GM08714 (cell line): ENCODE data around the gene SNRNP27.
"Not testable (repeated sequence)": the region's sequence is repeated elsewhere in the genome, so short reads cannot be mapped to it uniquely, and the experiment has no call there.

Source experiments
- H3K4me3 ChIP-seq: fragments of 200-500 bp; sonication (Bioruptor generic); 2 replicates; pipeline ENCODE4 v1.5.1; 2014; ENCODE audit warnings: mild to moderate bottlenecking, low read length, inconsistent platforms
- ZNF274 ChIP-seq: IDR thresholded peaks from 2 replicates; pipeline ENCODE4 v1.6.1; 2012; ENCODE audit warnings: mild to moderate bottlenecking, low read depth, low read length

The SNRNP27 gene, protein sequence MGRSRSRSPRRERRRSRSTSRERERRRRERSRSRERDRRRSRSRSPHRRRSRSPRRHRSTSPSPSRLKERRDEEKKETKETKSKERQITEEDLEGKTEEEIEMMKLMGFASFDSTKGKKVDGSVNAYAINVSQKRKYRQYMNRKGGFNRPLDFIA

DNA sequence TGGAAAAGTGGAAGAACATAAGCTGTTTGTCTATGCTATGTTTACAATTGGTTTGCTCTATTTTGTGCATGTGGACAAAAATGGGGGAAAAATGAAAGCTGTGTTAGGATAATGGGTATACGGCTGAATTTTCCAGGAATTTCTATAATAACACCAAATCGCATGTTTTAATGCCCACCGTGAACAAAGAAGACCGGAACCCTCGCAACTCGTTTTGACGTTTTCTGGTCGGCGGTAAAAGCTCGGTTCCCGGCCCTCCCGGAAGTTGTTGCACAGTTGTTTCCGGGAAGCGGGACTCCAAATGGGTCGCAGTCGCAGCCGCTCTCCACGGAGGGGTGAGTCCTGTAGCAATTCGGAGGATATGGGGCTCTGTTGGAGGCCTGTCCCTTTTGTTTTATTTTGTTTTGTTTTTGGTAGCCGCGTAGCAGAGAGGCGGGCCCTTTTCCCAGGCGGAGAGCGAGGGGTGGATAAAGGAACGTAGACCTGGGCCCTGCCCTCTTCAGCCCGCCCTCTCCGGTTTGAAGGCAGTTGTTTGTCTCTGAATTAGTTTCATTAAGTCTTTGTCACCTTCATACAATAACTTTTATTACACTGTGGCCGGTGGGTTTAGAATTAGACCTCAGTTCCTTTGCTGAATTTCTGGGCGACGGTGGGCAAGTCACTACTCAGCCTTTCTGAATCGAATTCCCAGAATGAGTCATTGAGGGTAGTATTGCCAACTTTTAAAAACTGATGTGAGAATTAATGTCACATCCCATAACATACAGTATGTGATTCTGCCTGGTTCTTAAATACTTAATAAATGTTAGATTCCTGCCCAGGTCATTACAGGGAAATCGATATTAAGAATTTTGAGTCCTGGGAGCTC lies at the start of gene SNRNP27:
TSS of gene SNRNP27 (plus strand) at position 273 of the 868 bp plus-strand sequence. CDS start at position 302, 29 bp downstream.
- TF ChIP-seq ZNF274 = no peak

DNA sequence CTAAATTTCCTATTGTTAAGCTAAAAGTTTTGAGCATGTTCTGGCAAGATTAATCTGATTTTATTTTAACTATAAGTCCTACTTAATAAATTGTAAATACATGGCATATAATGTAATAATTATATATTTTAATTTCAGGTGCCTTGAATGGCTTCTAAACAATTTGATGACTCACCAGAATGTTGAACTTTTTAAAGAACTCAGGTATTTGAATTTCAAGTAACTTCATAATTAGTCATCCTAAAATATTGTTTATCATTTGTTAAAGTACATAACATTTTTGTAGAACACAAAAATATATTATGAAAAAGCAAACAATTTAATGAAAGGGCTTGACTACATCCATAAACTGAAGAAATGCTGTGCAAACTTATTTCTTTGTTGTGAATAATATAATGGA lies 49.8 kb upstream of the SNRNP27 start:
- TF ChIP-seq ZNF274 = no peak
- H3K4me3 ChIP-seq = no peak overlapping the region

More for the DNA sequence above, at the start of gene SNRNP27:
- H3K4me3 ChIP-seq = peak within 1 kb of the TSS; percentile 100

DNA sequence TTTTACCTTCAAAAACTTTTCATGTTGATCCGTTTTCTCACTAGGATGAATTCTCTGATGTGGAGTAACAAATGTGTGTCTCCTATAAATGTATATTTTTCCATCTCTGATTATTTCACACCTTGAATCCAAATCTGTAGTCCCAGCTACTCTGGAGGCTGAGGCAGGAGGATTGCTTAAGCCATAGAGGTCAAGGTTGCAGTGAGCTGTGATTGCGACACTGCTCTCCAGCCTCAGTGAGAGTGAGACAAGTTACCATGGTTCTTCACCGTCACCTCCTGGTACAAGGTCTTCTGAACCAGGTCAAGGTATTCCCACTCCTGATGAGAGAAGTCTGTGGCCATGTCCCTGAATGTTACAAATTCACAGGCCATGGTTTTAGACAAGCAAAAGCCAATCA lies 49.2 kb upstream of the SNRNP27 start:
- H3K4me3 ChIP-seq = no peak overlapping the region
- no peak for TF ChIP-seq ZNF274

DNA sequence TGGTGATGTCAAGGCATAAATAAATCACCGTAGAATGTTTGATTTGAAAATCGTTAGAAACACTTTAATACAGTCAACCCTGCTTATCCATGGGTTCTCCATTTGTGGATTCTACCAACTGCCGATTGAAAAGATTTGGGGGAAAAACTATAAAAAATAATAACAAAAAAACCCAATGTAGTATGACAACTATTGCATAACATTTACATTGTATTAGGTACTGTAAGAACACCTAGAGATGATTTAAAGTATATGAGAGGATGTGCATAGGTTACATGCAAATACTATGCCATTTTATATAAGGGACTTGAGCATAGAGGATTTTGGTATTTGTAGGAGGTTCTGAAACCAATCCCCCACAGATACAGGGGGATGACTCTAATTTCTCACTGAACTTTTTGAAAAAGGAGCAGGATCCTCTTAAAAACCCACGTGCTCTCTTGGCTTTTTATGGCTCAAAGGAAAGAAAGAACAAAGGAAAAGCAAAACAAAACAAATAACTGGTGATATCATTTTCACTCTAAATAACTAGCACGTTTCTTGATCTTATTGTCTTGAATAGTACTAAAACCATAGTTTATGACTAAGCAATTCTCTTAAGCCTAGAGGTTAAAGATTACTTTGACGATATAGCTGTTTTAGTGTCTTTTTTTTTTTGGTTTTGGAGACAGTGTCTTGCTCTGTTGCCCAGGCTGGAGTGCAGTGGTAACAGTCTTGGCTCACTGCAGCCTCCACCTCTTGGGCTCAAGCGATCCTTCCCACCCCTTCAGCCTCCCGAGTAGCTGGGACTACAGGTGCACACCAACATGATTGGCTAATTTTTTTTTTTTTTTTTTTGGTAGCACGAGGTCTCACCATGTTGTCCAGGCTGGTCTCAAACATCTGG lies 47.3 kb upstream of the SNRNP27 start:
- H3K4me3 ChIP-seq = no peak overlapping the region
- TF ChIP-seq ZNF274 = no peak

DNA sequence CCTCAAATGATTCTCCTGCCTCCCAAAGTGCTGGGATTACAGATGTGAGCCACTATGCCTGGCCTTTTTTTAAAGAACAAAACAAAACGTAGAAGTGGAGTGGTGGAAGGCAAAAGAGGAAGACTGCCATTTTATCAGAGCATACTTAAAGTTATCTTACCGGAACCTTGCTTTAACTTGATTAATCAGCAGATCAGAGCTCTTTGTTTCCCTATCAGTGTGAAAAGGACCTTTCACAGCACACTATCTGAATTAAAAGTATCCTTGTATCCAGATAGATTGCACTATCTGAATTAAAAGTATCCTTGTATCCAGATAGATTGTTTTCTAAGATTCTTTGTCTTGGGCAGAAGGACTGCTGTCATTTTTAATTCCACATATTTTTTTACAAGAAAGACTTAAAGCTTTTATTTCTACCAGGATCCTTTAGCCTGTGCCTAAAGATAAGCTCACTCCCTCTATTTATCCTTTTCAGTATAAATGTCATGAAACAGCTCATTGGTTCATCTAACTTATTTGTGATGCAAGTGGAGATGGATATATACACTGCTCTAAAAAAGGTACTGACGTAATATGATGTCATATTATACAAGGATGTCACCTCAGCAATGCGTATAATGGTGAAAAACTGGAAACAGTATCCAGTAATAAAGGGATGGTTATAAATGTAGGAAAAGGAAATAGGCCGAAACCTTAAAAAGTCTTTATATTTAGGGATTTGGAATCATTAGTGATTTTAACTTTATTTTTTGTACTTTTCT lies 46.5 kb upstream of the SNRNP27 start:
- H3K4me3 ChIP-seq = no peak overlapping the region
- no peak for TF ChIP-seq ZNF274

DNA sequence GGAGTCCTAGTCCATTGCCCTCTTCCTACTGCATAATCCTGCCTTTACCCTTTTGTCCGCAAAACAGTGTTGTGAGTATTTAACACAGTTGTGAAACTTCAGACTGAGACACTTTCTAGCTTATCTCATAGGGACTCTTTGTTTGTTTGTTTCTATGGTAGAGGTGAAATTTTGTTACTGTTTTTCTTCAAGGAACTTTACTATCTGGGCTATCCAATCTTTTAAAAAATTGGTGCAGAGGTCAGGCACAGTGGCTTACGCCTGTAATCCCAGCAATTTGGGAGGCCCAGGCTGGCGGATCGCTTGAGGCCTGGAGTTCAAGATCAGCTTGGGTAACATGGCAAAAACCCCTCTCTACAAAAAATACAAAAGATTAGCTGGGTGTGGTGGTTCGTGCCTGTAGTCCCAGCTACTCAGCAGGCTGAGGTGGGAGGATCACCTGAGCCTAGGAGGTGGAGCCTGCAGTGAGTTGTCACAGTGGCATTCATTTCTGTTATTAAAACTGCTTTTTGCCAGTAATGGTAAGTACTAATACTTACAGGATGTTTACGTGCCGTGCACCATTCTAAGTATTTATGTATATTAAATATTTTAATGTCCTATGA lies 45.5 kb upstream of the SNRNP27 start:
- no peak overlapping the region for H3K4me3 ChIP-seq
- no peak for TF ChIP-seq ZNF274

DNA sequence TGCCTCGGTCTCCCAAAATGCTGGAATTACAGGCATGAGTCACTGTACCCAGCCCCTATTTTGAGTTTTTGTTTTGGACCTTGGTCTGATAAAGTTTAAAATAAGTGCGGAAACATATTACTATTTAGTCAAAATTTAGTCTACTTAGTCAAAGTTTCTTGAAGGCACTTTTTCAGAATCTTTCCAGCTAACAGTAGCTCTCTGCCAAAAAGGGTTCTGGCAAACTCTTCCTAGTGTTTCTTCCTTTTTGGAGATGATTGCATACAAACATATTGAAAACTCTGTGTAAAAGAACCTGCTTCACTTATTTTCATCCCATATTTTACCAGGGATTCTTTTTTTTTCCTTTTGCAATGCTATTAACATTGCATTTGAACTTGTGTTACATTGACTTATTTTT lies 35.5 kb upstream of the SNRNP27 start:
- no peak for TF ChIP-seq ZNF274
- H3K4me3 ChIP-seq = no peak overlapping the region

DNA sequence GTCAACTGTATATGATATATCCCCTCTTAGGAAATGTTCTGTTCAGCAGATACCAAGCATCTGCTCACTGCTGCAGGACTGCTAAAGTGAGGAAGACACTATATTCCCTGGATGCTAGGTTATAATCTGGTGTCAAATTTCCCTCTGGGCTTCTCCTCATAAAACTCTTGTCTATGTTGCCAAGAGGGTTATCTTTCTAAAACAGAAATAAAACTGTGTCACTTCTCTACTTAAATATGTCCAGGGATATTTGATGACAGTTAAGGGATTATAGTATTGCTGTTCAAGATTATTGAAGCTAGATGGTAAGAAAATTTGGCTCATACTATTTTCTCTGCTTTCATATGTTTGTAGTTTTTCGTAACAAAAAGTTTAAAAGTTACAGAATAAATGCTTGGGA lies 30.5 kb upstream of the SNRNP27 start:
- no peak overlapping the region for H3K4me3 ChIP-seq
- TF ChIP-seq ZNF274 = no peak

DNA sequence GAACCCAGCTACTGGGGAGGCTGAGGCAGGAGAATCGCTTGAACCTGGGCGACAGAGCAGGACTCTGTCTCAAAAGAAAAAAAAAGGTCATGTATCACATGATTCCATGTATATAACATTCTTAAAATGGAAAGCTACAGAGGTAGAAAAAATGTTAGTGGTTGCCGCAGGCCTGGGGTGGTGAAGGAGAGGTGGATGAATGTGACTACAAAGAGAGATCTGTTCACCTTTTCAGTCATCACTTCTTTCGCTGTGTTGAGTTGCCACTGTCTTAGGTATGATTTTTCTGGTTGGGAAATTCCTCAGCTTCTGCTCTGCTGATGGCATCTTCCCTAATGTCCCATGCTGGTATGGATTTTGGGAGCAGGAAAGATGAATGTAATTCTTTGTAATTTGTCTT lies 5.3 kb upstream of the SNRNP27 start:
- no peak for TF ChIP-seq ZNF274
- no peak overlapping the region for H3K4me3 ChIP-seq

DNA sequence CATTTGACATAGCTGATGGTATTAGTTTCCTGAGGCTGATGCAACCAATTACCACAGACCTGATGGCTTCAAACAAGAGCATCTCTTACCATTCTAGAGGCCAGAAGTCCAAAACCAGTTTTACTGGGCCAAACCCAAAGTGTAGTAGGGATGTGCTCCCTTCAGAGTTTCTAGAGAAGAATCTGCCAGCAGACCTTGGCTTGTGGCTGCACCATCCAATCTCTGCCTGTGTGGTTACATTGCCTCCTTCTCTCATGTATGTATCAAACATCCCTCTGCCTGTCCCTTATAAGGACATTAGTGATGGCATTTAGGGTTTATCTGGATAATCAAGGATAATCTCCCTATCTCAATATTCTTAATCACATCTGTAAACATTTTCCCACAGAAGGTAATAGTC lies 4.5 kb upstream of the SNRNP27 start:
- H3K4me3 ChIP-seq = no peak overlapping the region
- TF ChIP-seq ZNF274 = no peak

DNA sequence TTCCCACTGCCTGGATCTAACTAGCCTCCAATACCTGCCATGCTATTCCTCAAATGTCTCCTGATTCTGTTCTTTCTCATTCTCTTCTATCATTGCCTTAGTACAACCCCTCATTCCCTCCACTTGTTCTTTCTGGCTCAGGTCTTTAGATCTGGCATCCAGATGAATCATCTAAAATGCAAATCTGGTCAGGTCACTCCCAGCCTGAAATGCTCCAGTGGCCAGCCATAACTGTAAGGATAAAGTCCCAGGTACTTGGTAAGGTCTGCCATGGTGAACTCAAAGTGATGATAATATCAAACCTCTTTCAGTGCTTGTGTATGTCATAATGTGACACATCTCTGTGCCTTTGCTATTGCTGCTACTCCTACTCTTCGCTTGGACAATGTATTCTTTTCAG lies 2.9 kb upstream of the SNRNP27 start:
- no peak overlapping the region for H3K4me3 ChIP-seq
- no peak for TF ChIP-seq ZNF274

DNA sequence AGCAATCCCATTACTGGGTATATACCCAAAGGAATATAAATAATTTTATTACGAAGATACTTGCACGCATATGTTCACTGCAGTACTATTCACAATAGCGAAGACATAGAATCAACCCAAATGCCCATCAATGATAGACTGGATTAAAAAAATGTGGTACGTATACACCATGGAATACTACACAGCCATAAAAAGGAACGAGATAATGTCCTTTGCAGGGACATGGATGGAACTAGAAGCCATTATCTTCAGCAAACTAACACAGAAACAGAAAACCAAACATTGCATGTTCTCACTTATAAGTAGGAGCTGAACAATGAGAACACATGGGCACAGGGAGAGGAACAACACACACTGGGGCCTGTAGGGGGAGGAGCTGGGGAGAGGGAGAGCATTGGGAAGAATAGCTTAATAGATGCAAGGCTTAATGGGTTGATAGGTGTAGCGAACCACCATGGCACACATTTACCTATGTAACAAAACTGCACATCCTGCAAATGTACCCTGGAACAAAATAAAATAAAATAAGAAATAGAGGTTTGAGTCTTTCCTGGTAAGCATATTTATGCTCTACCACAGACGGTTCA lies 825 bp upstream of the SNRNP27 start:
- not testable (repeated sequence) for H3K4me3 ChIP-seq

DNA sequence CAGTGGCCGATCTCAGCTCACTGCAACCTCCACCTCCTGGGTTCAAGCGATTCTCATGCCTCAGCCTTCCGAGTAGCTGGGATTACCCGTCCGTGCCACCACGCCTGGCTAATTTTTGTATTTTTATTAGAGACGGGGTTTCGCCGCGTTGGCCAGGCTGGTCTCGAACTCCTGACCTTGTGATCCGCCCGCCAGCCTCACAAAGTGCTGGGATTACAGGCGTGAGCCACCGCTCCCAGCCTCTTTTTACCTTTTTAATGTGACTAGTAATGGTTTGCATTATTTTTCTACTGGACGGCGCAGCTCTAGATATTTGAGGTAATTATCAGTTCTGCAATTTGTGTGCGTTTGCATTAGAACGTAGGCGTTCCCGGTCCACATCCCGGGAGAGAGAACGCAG lies 981 bp downstream of the SNRNP27 start:
- peak overlapping the region; percentile 100 for H3K4me3 ChIP-seq
